Liver (tissue), 9 donors: ENCODE results near the gene SPECC1L. TPM values are rescaled to one million over a fixed set of nuclear protein-coding genes. Genes with fewer than 3 reads are reported as not detected.

Experiments used
- DNase-seq: peaks from one replicate; pipeline ENCODE4 v3.0.0-alpha.2; 2017; ENCODE audit warnings: low spot score
- H3K27ac ChIP-seq, 2 donors: one replicate each; pipeline ENCODE4 v1.7.0; 2013; ENCODE audit warnings: inconsistent platforms in 2 of 2, low read length in 2 of 2, control low read depth in 1 of 2, low read depth in 1 of 2, mild to moderate bottlenecking in 1 of 2
- H3K27me3 ChIP-seq, 4 donors: one replicate each; pipeline versions ENCODE4 v1.6.1 to v1.7.0; 2013; ENCODE audit warnings: low read length in 3 of 4, inconsistent platforms in 1 of 4, mild to moderate bottlenecking in 1 of 4, moderate library complexity in 1 of 4; ENCODE audit not compliant: control insufficient read depth in 4 of 4, insufficient read depth in 4 of 4
- H3K36me3 ChIP-seq, 4 donors: one replicate each; pipeline versions ENCODE4 v1.6.1 to v1.7.0; 2013; ENCODE audit warnings: low read length in 3 of 4, mild to moderate bottlenecking in 3 of 4, low read depth in 1 of 4, moderate library complexity in 1 of 4; ENCODE audit not compliant: control insufficient read depth in 4 of 4, insufficient read depth in 3 of 4
- H3K4me1 ChIP-seq, 4 donors: one replicate each; pipeline versions ENCODE4 v1.6.1 to v1.7.0; 2013; ENCODE audit warnings: low read length in 3 of 4, mild to moderate bottlenecking in 3 of 4, moderate library complexity in 1 of 4; ENCODE audit not compliant: control insufficient read depth in 4 of 4, insufficient read depth in 4 of 4
- H3K4me3 ChIP-seq, 3 donors: one replicate each; pipeline versions ENCODE4 v1.6.1 to v1.7.0; 2013; ENCODE audit warnings: low read length in 3 of 3, control low read depth in 1 of 3, low read depth in 1 of 3, mild to moderate bottlenecking in 1 of 3
- H3K9ac ChIP-seq, 2 donors: one replicate each; pipeline ENCODE4 v1.7.0; 2013; ENCODE audit warnings: low read length in 2 of 2, mild to moderate bottlenecking in 2 of 2, moderate library complexity in 2 of 2, control low read depth in 1 of 2, low read depth in 1 of 2
- H3K9me3 ChIP-seq, 4 donors: one replicate each; pipeline versions ENCODE4 v1.6.1 to v1.7.0; 2013; ENCODE audit warnings: low read length in 3 of 4; ENCODE audit not compliant: control insufficient read depth in 4 of 4
- ATF3 ChIP-seq: IDR thresholded peaks from 2 replicates; pipeline ENCODE4 v1.6.1; 2016; ENCODE audit warnings: antibody characterized with exemption
- CTCF ChIP-seq: fragments of 150-350 bp; IDR thresholded peaks from 2 replicates; pipeline ENCODE4 v1.5.1; 2017; ENCODE audit warnings: improper control_type of control experiment, low read depth, low read length; ENCODE audit not compliant: missing input control
- EGR1 ChIP-seq, 2 donors: IDR thresholded peaks; 2 replicates each; pipeline ENCODE4 v1.6.1; 2016 to 2018; ENCODE audit warnings: antibody characterized with exemption in 2 of 2, low read depth in 2 of 2
- FOXA1 ChIP-seq: IDR thresholded peaks from 2 replicates; pipeline ENCODE4 v1.6.1; 2016; ENCODE audit warnings: antibody characterized with exemption
- FOXA2 ChIP-seq: IDR thresholded peaks from 2 replicates; pipeline ENCODE4 v1.6.1; 2016; ENCODE audit warnings: antibody characterized with exemption
- GABPA ChIP-seq, 2 donors: IDR thresholded peaks in 1 of 2; conservative IDR thresholded peaks in 1 of 2; 2 replicates each; pipeline ENCODE4 v1.6.1; 2016; ENCODE audit warnings: antibody characterized with exemption in 2 of 2, mild to moderate bottlenecking in 1 of 2, moderate library complexity in 1 of 2
- HNF4A ChIP-seq, 2 donors: conservative IDR thresholded peaks; 2 replicates each; pipeline ENCODE4 v1.6.1; 2016; ENCODE audit warnings: antibody characterized with exemption in 2 of 2, mild to moderate bottlenecking in 2 of 2
- HNF4G ChIP-seq: IDR thresholded peaks from 2 replicates; pipeline ENCODE4 v1.6.1; 2016; ENCODE audit warnings: antibody characterized with exemption
- JUND ChIP-seq, 2 donors: IDR thresholded peaks; 2 replicates each; pipeline ENCODE4 v1.6.1; 2016; ENCODE audit warnings: antibody characterized with exemption in 2 of 2
- MAX ChIP-seq: IDR thresholded peaks from 2 replicates; pipeline ENCODE4 v1.6.1; 2016; ENCODE audit warnings: antibody characterized with exemption
- NR2F2 ChIP-seq: IDR thresholded peaks from 2 replicates; pipeline ENCODE4 v1.6.1; 2016; ENCODE audit warnings: antibody characterized with exemption
- RAD21 ChIP-seq, 2 donors: IDR thresholded peaks; 2 replicates each; pipeline ENCODE4 v1.6.1; 2016; ENCODE audit warnings: antibody characterized with exemption in 2 of 2, mild to moderate bottlenecking in 2 of 2
- RXRA ChIP-seq, 2 donors: IDR thresholded peaks; 2 replicates each; pipeline ENCODE4 v1.6.1; 2017 to 2018; ENCODE audit warnings: antibody characterized with exemption in 2 of 2, mild to moderate bottlenecking in 1 of 2
- SP1 ChIP-seq: IDR thresholded peaks from 2 replicates; pipeline ENCODE4 v1.6.1; 2018; ENCODE audit warnings: antibody characterized with exemption, mild to moderate bottlenecking
- YY1 ChIP-seq: IDR thresholded peaks from 2 replicates; pipeline ENCODE4 v1.6.1; 2016; ENCODE audit warnings: antibody characterized with exemption, mild to moderate bottlenecking
- ZBTB33 ChIP-seq: IDR thresholded peaks from 2 replicates; pipeline ENCODE4 v1.6.1; 2016; ENCODE audit warnings: antibody characterized with exemption
- WGBS: extraction: QIAGEN DNeasy Blood & Tissue Kit; methylation state at CpG from one replicate; pipeline ENCODE4 v1.1.7; 2013; 5-methylcytosine and 5-hydroxymethylcytosine counted together
- polyA plus RNA-seq, 2 donors: library from polyadenylated mRNA; stranded (reverse) in 1 of 2; unstranded in 1 of 2; fragments of 200-250 nt in 1 of 2; fragments of >200 nt in 1 of 2; fragmentation: Nextera tagmentation in 1 of 2; extraction: Ambion mirVana in 1 of 2; gene quantifications; one replicate each; pipeline versions ENCODE4 v1.2.1 to v1.2.3, GENCODE V29; 2013 to 2015
- total RNA-seq, 2 donors: library from RNA; depleted of rRNA; stranded (reverse); fragments of >200 nt; gene quantifications; one replicate each; pipeline ENCODE4 v1.2.3, GENCODE V29; 2014
- TF ChIP-seq, protein P1 (sequence below): IDR thresholded peaks from 2 replicates; pipeline ENCODE4 v1.6.1; 2016; ENCODE audit warnings: antibody characterized with exemption, mild to moderate bottlenecking
- donor health status: healthy.
- donor health status: healthy.
- donor health status: healthy.
- donor health status: healthy.
- donor health status: healthy.

SPECC1L gene
- total and polyA plus RNA-seq, 4 donors: 5.4 to 22.3 (median 12.3) TPM

DNA sequence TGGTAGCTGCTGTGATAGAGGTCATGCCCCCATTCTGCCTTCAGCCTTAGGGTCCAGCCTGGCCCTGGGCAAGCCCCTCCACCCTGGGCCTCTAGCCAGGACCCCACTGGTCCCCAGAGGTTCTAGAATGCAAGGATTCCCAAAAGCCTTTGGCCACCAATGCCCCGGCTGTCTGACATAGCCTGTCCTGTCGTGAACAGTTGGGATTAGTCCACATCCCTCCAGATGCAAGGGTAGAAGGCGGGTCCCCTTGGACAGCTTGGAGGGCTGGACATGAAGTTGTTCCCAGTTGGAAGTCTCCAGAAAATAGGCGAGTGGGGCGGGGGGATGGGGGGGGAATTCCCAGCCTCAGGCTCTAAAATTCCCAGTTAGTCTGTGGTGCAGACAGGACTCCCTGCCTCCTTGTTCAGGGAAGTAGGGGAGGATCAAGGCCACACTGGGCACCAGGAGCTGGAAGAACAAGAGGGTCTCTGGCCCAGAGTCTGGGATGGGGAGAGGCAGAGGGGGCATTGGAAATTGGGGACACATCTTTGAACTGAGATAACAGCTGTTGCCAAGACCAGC lies 151.6 kb downstream of the SPECC1L start (continued):
- no peak for TF ChIP-seq FOXA2
- no peak for TF ChIP-seq RXRA (IDR thresholded peaks at IDR 0.05)
- no peak for TF ChIP-seq ZBTB33
- TF ChIP-seq SP1: no peak

- Histone ChIP-seq H3K9me3 (no peaks in the 10 kb centered on the region), H3K27me3 (no peaks in the 10 kb centered on the region), H3K36me3 (no peaks in the 10 kb centered on the region), H3K4me3 (peak overlapping the region in 1 of 3 donors; percentile 66), H3K9ac (no peak overlapping the region), H3K4me1 (peaks cover 4 to 29% (median 19%) of the 10 kb centered on the region in 4 donors), H3K27ac (peak overlapping the region in 1 of 2 donors; percentile 60)
- WGBS: 3% methylated on average over 56 of the region's 56 CpGs
- TF ChIP-seq CTCF: peak; percentile 83
- TF ChIP-seq ATF3: no peak
- TF ChIP-seq HNF4A (conservative IDR thresholded peaks at IDR 0.05): no peak
- TF ChIP-seq RAD21 (IDR thresholded peaks at IDR 0.05): peak; percentile 45 to 62
- DNase-seq: peak; percentile 77
These were observed 152.9 kb downstream of the SPECC1L start for GRCh38 chr22:24423519-24424000.

DNA sequence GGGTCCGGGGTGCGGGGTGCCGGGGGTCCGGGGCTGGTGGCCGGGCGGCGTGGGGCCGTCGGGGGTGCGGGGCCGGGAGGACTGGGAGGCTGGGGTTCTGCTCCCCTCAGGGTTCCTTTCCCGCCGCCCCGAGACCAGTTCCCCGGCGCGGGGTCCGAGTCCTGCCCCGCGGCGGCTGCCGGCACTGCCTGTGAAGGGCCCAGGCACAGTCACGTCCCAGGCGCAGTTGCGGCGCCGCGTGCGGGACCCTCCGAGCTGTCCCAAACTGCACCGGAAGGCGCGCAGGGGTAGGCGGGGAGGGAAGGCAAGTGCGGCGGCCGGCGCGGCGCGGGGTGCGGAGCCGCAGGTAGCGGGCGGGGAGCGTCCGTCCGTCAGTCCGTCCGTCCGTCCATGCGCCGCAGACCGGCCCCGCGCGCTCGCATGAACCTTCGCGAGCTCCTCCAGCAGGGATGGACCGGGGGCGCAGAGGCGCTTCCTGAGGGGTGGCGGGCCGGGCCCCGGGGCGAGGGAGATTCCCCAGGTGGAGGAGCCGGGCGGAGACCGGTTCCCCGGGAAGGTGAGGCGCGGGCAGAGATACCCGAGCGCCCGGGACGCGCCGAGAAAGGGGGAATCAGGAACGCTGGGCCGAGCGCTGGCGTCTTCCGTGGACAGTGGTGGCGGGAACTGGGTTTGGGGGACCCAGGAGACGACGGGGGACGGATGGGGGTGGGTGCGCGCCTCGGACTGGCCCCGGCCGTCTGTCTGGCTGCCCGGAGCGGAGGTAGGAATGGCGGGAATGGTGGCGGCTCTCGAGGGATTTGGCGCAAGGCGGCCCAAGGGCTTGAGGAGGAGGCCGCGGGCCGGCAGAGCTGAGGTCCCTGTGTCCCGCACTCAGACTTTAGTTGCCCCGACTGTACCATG lies 153.6 kb downstream of the SPECC1L start:
- Histone ChIP-seq H3K4me3 (peak overlapping the region in 2 of 3 donors; percentile 2 to 66), H3K27me3 (no peaks in the 10 kb centered on the region), H3K4me1 (peaks cover 6 to 35% (median 19%) of the 10 kb centered on the region in 4 donors), H3K27ac (peak overlapping the region; percentile 34 to 60), H3K9me3 (no peaks in the 10 kb centered on the region), H3K9ac (peak overlapping the region in 1 of 2 donors; percentile 8), H3K36me3 (no peaks in the 10 kb centered on the region)
- WGBS: 5% methylated on average over 105 of the region's 105 CpGs
- no peak for DNase-seq
- TF ChIP-seq EGR1 (IDR thresholded peaks at IDR 0.05; ENCODE audit: low read depth in 2 of 2) (no peak), HNF4A (conservative IDR thresholded peaks at IDR 0.05) (no peak), ATF3 (no peak), FOXA1 (no peak), YY1 (no peak), RXRA (IDR thresholded peaks at IDR 0.05) (no peak), CTCF (no peak), GABPA (IDR thresholded peaks at IDR 0.05 in 1 of 2, conservative IDR thresholded peaks at IDR 0.05 in 1 of 2) (no peak), JUND (IDR thresholded peaks at IDR 0.05) (no peak), HNF4G (no peak), NR2F2 (no peak), FOXA2 (no peak), MAX (no peak), SP1 (no peak)
- TF ChIP-seq, protein P1, sequence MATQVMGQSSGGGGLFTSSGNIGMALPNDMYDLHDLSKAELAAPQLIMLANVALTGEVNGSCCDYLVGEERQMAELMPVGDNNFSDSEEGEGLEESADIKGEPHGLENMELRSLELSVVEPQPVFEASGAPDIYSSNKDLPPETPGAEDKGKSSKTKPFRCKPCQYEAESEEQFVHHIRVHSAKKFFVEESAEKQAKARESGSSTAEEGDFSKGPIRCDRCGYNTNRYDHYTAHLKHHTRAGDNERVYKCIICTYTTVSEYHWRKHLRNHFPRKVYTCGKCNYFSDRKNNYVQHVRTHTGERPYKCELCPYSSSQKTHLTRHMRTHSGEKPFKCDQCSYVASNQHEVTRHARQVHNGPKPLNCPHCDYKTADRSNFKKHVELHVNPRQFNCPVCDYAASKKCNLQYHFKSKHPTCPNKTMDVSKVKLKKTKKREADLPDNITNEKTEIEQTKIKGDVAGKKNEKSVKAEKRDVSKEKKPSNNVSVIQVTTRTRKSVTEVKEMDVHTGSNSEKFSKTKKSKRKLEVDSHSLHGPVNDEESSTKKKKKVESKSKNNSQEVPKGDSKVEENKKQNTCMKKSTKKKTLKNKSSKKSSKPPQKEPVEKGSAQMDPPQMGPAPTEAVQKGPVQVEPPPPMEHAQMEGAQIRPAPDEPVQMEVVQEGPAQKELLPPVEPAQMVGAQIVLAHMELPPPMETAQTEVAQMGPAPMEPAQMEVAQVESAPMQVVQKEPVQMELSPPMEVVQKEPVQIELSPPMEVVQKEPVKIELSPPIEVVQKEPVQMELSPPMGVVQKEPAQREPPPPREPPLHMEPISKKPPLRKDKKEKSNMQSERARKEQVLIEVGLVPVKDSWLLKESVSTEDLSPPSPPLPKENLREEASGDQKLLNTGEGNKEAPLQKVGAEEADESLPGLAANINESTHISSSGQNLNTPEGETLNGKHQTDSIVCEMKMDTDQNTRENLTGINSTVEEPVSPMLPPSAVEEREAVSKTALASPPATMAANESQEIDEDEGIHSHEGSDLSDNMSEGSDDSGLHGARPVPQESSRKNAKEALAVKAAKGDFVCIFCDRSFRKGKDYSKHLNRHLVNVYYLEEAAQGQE: no peak
